ENCODE results near the gene DCTPP1.

Gene DCTPP1

DNA sequence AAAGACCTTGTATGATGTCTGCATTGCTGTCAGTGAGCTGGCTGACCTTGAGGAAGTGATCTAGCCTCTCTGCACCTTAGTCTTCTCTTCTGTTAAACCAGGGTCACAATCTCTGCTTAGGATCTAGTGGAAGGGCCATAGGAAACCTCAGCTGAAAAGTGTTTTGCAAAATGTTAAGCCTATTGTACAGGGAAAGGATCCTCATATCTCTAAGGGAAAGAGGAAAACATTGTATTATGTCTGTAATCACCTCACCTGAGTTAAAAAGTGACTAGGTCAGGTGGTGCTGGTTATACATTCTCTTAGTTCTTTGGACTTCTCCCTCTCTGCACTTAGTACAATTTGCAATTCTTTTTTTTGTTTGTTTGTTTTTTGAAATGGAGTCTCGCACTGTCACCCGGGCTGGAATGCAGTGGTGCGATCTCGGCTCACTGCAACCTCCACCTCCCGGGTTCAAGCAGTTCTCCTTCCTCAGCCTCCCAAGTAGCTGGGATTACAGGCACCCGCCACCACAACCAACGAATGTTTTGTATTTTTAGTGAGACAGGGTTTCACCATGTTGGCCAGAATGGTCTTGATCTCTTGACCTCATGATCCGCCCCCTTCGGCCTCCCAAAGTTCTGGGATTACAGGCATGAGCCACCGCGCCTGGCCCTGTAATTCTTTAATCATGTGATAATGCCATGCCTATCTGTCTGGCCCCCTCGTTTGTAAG is 17.8 kb upstream of the DCTPP1 start:
- DNase-seq (ENCODE audit: low read depth), result no peak

- DNase-seq (ENCODE audit: low read depth), result no peak
Observed at GRCh38 chr16:30446203-30446595, 16.4 kb upstream of the DCTPP1 start.

GRCh38 chr16:30445408-30446202 is 15.8 kb upstream of the DCTPP1 start, which contains the start of gene SEPHS2:
Gene SEPHS2, minus strand, starts transcription at chr16:30445874. Its CDS starts 147 bp downstream, at chr16:30445727.
- DNase-seq (ENCODE audit: low read depth), result peak; percentile 95

- DNase-seq (ENCODE audit: low read depth), result no peak
Observed at GRCh38 chr16:30445149-30445407, 15.2 kb upstream of the DCTPP1 start.

DNA sequence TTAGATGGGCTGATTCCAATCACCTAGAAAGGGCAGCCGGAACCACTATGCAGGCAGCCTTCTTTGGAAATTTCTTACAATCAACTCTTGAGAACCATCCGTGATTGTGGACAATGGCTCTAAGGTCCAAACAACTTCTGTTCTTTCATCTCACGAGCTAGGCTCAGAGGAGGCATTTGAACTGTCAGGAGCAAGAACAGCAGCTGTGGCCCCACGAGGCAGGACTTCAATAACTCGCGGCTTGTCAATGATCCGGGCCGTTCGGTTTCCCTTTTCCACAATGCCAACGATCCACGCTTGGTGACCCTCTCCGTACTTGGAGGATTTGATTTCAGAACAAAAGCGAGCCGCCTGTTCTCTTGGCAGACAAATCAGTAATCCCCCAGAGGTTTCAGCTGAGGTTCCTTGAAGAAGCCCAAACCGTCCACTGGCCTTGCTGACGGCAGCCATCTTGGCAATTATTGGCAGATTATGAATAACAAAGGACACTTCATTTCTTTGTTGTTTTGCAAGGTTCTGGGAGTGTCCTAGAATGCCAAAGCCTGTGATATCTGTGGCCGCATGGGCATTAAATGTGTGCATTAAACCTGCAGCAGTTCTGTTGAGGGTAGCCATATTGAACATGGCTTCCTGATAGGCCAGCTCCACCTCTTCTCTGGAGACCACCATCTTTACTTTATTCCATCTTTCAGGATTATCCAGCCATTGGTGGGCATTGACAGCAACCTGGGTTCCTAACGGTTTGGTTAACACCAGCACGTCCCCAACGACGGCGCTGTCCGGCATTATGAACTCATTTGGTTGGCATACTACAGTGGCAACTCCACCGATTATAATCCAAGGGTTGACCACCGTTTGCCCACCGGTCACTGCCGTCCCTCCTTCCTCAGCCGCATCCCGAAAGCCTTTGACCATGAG is 14.7 kb upstream of the DCTPP1 start:
- DNase-seq (ENCODE audit: low read depth), result no peak

- DNase-seq (ENCODE audit: low read depth), result no peak
Observed at GRCh38 chr16:30443631-30444030, 13.8 kb upstream of the DCTPP1 start.

DNA sequence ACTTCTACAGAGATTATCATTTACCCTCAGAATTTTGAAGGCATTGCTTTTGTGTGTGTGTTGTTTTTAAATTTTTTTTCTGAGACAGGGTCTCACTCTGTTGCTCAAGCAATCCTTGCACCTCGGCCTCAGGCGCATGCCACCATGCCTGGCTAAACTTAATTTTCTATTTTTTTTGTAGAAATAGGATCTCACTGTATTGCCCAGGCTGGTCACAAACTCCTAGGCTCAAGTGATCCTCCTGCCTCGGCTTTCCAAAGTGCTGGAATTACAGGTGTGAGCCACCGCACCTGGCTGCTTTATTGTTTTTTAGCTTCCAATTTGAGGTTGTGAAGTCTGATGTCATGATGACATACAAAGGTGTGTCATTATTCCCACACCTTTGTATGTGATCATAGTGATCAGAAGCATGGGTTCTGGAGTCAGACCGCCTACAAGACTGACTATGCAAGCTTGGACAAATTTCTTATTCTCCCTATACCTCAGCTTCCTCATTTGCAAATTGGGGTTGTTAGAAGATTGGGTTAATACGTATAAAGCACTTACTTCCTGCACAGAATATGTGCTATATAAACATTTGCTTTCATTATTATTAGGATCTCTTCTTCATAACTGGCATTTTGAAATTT is 10.0 kb upstream of the DCTPP1 start:
- no peak for DNase-seq (ENCODE audit: low read depth)

DNA sequence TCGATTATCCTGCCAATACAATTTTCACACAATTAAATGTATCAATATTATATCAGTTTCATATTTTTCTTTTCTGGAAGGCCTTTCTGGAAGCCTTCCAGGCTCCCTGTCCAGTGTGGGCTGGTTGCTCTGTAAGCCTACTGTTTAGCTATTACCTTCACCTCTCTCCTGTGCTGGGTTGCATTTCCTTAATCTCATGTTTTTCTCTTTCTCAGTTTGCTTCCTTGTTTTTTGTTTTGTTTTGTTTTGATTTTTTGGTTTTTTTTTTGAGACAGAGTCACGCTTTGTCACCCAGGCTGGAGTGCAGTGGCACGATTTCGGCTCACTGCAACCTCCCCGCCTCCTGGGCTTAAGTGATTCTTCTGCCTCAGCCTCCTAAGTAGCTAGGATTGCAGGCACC is 9.0 kb upstream of the DCTPP1 start:
- no peak for DNase-seq (ENCODE audit: low read depth)

DNA sequence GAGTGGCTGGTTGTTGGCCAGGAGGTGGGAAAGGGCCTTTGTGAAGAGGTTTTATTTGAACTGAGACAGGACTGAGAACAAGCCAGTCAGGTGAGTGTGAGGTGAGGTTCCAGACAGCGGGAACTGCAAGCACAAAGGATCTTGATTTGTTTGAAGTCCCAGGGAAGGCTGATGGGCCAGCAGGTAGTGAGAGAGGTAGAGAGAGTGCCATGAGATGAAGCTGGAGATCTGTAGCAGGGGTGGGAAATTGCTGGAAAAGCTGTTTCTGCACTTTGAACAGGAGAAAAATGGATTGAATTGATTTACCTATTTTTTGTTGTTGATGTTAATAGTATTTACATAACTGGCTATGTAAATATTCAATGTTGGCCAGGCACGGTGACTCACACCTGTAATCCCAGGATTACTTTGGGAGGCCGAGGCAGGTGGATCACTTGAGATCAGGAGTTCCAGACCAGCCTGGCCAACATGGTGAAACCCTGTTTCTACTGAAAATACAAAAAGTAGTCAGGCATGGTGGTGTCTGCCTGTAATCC is 7.7 kb upstream of the DCTPP1 start:
- no peak for DNase-seq (ENCODE audit: low read depth)

DNA sequence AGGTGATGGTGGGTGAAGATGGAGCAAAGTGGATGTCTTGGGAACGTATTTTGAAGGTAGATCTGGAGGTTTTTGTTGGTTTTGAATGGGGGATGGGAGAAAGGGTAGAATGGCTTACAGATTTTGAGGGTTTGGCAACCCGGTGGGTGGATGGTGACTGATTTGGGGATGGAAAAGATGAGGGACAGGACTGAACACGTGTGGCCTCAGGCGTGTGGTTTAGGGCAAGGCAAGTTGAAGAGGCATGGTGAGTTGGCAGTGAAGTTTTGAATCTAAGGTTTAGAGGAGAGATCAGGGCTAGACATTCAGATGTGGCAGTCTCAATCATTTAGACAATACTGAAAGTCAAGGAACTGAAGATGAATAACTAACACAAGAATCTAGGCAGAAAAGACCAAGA is 5.0 kb upstream of the DCTPP1 start:
- no peak for DNase-seq (ENCODE audit: low read depth)

DNA sequence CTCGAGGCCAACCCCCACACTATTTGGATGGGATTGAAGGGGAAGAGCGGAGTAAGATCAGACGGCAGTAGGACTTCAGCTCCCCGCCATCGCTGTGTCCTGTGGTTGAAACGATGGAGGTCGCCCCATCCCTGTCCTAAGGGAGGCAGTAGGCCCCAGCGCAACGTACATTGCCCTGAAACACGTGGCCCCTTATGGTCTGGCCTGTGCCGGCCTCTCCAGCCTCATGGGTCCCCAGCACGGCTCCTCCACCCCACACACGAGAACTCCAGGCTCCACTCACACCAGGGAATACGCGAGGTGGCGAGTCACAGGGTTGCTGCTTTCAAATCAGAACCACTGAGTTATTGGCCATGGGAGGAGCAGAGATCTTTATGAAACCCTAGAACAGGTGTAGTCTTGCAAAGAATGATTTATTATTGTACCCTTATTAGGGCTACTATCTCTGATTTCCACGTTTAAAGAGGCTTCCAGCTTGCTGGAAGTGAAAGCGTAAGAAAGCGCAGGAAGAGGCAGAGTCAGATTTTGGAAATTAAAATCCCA is 669 bp upstream of the DCTPP1 start:
- DNase-seq (ENCODE audit: low read depth), result no peak

DNA sequence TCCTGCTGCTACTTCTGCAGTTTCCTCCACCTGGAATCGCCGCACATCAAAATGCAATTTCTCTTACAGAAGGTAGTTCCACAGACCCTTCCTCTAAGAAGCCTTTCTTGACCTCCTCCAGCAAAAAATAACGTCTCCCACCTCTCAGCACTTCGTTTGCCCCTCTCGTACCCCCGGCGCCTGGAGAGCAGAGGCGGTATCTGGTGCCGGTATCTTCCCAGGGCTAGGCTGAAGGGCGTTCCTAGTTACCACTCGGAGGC is 482 bp downstream of the DCTPP1 start:
- no peak for DNase-seq (ENCODE audit: low read depth)

- no peak for DNase-seq (ENCODE audit: low read depth)
Observed at GRCh38 chr16:30428055-30428454, 1.8 kb downstream of the DCTPP1 start.

- no peak for DNase-seq (ENCODE audit: low read depth)
Observed at GRCh38 chr16:30421010-30421409, 8.8 kb downstream of the DCTPP1 start.

- no peak for DNase-seq (ENCODE audit: low read depth)
Observed at GRCh38 chr16:30418350-30419181, 11.3 kb downstream of the DCTPP1 start.

DNA sequence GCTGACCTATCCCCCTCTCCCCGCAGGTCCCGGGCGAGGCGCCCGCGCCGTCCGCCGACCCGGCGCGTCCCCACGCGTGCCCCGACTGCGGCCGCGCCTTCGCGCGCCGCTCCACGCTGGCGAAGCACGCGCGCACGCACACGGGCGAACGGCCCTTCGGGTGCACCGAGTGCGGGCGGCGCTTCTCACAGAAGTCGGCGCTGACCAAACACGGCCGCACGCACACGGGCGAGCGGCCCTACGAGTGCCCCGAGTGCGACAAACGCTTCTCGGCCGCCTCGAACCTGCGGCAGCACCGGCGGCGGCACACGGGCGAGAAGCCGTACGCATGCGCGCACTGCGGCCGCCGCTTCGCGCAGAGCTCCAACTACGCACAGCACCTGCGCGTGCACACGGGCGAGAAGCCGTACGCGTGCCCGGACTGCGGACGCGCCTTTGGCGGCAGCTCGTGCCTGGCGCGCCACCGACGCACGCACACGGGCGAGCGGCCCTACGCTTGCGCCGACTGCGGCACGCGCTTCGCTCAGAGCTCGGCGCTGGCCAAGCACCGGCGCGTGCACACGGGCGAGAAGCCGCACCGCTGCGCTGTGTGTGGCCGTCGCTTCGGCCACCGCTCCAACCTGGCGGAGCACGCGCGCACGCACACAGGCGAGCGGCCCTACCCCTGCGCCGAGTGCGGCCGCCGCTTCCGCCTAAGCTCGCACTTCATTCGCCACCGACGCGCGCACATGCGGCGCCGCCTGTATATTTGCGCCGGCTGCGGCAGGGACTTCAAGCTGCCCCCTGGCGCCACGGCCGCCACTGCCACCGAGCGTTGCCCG is 12.1 kb downstream of the DCTPP1 start:
- DNase-seq (ENCODE audit: low read depth), result peak; percentile 76

DNA sequence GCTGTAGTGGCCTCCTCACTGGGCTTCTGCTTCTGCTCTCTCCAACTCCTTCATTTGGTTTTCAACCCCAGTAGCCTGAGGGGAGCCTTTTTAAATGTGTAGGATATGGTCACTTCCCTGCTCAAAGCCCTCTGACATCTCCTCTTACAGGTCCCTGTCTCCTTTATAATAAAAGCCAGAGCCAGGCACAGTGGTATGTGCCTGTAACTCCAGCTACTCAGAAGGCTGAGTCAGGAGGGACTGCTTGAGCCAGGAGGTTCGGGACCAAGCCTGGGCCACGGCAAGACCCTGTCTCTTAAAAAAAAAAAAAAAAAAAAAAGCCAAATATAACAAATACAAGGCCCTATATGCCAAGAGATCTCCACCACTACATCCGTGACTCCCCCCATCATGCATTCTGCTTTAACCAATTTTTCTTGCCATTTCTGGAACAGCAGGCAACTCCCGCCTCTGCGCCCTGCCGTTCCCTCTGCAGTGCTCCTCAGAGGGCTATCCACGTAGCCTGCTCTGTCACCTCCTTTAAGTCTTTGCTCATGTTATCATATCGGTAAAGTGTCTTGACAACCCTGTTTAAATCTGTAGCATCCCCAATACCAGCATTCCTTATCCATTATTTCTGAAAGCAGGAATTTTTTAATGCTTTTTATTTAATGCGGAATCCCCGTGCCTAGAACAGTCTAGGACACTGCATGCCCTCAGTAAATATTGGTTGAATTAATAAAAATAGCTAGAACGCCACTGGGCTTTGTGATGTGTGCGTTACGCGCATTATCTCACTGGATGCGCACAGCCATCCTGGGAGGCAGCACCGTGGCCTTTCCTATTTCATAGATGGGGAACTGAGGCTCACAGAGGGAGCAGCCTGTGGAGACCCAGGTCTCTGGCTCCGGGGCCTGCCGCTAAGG is 13.0 kb downstream of the DCTPP1 start:
- no peak for DNase-seq (ENCODE audit: low read depth)

GRCh38 chr16:30416047-30416603 is 13.7 kb downstream of the DCTPP1 start:
- no peak for DNase-seq (ENCODE audit: low read depth)

DNA sequence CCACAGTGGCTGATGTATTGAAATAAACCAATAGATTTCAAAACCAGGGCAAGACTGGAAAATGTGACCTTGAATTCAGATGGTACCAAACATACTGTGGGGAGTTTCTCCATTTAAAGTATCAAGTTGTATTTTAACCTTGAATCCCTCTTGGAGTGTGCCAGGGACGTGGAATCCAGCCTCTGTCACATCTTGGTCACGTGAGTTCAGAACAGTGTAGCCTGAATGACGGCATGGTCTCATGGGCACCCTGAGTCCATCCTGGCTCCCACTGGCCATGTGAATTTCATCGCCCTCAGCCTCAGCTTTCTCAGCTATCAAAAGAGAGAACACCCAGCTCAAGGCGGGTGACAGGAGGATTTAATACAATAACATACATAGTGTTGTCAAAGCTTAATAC is 15.7 kb downstream of the DCTPP1 start:
- no peak for DNase-seq (ENCODE audit: low read depth)

Measured in GM04504 (cell line).